CD4-positive, alpha-beta T cell treated with Interleukin-1 beta for 1 hour (primary cell): ENCODE measurements around the gene JOSD2.

ENCODE experiments used
- DNase-seq, 2 donors: peaks; one replicate each; pipeline ENCODE4 v3.0.0-alpha.2; 2020 to 2022

JOSD2 gene

GRCh38 chr19:50512999-50513745 lies 2.2 kb upstream of the JOSD2 start:
- no peak for DNase-seq

DNA sequence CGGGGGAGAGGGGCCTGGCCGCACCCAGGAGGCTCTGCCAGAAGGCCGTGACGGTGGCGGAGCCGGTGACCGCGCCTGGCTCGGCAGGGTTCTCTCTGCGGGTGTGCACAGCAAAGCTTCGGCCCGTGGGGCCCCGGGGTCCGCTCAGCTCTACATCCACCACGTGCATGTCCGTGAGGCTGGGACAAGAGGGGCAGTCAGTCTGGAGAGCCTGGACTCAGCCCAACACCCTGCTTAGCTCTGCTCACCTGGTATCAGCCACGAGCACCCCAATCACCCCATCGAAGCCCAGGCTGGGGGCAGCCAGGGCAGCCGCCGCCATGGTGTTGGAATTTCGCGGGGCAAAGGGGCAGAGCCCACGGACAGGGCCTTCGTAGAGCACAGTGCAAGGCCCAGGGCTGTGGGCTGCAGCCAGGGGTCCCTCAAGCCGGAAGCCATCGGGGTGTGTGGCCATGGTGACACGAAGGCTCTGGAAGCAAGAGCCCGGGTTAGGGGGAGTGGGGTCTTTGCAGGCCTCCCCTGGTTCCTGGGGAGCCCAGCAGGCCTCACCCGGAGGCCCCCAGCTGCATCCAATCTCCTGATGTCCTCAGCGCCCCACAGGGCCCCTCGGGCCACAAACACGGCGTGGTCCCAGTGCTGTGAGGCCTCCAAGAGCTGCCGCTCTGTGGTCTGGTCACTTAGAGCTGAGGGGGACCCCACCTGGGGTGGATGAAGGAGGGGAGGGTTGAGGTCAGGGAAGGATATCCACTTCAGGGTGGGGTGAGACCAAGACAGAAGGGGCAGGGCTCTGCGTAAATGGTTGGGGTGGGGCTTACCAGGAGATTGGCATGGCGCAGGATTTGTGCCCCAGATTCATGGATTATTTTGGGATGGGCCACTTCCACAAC lies 1.4 kb upstream of the JOSD2 start:
- no peak for DNase-seq

GRCh38 chr19:50510700-50511068 lies 307 bp downstream of the JOSD2 start:
- no peak for DNase-seq

DNA sequence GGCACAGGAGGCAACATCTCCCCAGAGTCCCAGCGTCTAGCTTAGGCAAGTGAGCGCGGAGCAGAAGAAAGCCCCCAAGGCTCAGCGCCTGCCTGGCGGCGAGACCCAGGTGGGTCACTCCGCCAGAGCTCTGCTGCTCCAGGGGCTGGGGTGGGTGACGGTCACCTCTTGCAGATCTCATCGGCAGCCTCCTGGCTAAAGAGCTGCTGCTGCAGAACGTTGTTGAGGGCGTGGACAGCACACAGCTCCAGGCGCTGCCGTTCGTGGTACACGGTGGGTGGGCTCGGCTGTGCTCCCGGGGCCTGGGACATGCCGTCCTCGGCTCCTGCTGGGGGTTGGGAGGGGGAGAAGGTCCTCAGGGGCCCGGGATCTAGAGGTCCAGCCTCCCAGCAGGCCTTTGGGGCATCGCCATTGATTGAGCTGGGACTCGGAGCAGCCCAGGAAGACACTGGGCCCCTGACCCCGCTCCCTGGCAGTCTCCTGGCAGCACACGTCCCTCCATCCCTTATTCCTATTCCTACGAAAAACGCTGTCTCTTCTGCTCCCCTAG lies 795 bp downstream of the JOSD2 start:
- DNase-seq, result no peak

GRCh38 chr19:50509366-50509765 lies 1.6 kb downstream of the JOSD2 start:
- DNase-seq, result no peak

- DNase-seq, result no peak
These were observed 2.2 kb downstream of the JOSD2 start for GRCh38 chr19:50508843-50509190.

DNA sequence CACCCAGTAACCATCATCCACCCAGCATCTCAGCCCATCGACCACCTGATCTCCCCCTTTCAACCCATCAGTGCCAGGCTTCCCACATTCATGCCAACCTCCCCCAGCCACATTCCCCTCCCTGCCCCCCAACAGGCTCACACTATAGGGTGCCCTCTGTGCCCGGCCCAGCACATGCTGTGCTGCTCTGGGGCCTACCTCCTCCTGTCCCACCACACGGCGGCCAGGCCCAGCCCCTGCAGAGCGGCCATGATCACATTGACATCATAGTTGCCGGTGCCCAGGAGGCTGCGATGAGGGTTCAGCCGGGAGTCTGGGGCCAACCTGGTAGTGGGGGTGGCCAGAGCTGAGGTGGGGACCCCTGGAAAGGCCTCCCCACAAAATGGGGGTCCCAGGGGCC lies 3.6 kb downstream of the JOSD2 start:
- DNase-seq, result no peak

DNA sequence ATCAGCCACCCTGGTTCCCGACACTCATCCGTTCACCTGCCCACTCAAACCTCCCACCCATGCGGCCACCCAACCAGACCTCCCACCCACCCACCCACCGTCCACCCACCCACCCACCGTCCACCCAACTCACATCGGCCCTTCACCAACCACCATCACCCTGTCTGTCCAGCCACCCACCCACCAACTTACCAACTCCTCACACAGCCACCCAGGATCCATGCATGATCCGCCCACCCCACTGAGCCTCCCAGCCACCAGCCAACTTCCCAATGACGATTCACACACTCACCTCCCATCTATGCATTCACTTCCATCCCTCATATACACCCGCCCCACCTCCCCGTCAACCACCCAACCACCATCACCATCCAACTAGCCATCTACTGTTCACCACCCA lies 4.3 kb downstream of the JOSD2 start:
- no peak for DNase-seq

GRCh38 chr19:50505856-50506611 lies 5.0 kb downstream of the JOSD2 start:
- DNase-seq, result no peak

GRCh38 chr19:50501568-50502475 lies 9.2 kb downstream of the JOSD2 start:
- DNase-seq, result no peak

GRCh38 chr19:50501186-50501567 lies 9.8 kb downstream of the JOSD2 start:
- DNase-seq, result no peak

DNA sequence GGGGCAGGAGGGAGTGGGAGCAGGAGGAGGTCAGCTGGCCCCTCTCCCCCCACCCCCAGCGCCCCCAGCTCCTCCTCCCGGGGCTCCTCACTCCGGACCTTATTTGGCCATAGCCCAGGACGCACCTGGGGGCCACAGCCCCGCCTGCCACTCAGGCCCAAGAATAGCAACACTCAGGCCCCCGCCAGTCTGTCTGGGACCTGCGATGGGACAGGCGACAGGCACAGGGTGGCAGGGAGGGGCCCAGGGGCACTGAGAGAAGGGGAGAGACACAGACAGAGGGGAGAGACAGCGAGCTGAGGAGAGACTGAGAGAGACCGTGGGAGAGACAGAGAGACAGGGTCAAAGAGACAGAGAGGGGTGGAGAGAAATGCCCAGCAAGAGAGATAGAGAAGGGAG lies 10.2 kb downstream of the JOSD2 start:
- DNase-seq, result no peak

GRCh38 chr19:50500060-50500752 lies 10.8 kb downstream of the JOSD2 start:
- no peak for DNase-seq

DNA sequence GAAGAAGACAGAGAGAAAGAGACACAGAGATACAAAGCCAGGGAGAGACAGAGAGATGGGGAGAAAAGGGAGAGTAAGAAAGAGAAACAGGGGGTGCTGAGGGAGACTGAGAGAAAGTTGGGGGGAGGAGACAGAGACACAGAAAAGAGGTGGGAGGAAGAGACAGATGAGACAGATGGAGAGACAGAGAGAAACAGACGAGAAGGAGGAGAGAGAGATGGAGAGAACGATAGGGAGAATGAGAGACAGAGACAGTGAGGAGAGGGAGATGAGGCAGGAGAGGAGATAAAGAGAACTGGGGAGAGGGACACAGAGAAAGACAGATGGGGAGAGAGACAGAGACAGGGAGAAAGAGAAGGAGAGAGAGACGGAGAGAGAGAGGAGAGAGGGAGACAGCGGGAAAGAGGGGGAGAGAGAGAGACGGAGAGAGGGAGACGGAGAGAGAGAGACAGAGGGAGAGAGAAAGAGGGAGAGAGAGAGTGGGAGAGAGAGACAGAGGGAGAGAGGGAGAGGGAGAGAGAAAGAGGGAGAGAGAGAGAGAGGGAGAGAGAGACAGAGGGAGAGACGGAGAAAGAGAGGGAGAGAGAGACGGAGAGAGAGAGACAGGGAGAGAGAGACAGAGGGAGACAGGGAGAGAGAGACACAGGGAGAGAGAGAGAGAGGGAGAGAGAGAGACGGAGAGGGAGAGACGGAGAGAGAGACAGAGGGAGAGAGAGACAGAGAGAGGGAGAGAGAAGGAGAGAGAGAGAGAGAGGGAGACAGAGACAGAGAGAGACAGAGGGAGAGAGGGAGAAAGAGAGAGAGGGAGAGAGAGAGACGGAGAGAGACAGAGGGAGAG lies 12.6 kb downstream of the JOSD2 start:
- no peak for DNase-seq

- DNase-seq, result no peak
These were observed 14.0 kb downstream of the JOSD2 start for GRCh38 chr19:50497022-50497405.

GRCh38 chr19:50496189-50497021 lies 14.6 kb downstream of the JOSD2 start:
- no peak for DNase-seq

GRCh38 chr19:50495020-50495531 lies 15.9 kb downstream of the JOSD2 start:
- DNase-seq, result no peak

GRCh38 chr19:50494186-50495019 lies 16.6 kb downstream of the JOSD2 start:
- DNase-seq, result no peak

- no peak for DNase-seq
These were observed 17.8 kb downstream of the JOSD2 start for GRCh38 chr19:50493171-50493570.
